ENCODE data around the gene VEGFB.
A peak's percentile ranks its signal among the peaks of the same experiment; 100 is the strongest.

The VEGFB gene

GRCh38 chr11:64238999-64239398, 4.6 kb downstream of the VEGFB start:
- peaks cover 8 to 12% of the 10 kb centered on the region in 2 donors for H3K36me3 ChIP-seq (ENCODE audit: control insufficient read depth in 2 of 2, insufficient read depth in 2 of 2, low read length in 2 of 2)
- H3K4me1 ChIP-seq (ENCODE audit: control insufficient read depth in 2 of 2, insufficient read depth in 2 of 2, low read length in 2 of 2), result peaks cover 58 to 61% of the 10 kb centered on the region in 2 donors
- H3K27me3 ChIP-seq (ENCODE audit: control insufficient read depth in 2 of 2, insufficient read depth in 2 of 2, low read length in 2 of 2), result no peaks in the 10 kb centered on the region
- no peaks in the 10 kb centered on the region for H3K9me3 ChIP-seq (ENCODE audit: control insufficient read depth in 2 of 2, low read length in 2 of 2)
- H3K4me3 ChIP-seq (ENCODE audit: low read length in 2 of 2), result no peak overlapping the region
- peak overlapping the region; percentile 82 to 100 for H3K27ac ChIP-seq (ENCODE audit: low read depth in 2 of 2, low read length in 2 of 2)
- H3K9ac ChIP-seq (ENCODE audit: low read depth in 1 of 2, low read length in 2 of 2), result peak overlapping the region; percentile 2 to 67

DNA sequence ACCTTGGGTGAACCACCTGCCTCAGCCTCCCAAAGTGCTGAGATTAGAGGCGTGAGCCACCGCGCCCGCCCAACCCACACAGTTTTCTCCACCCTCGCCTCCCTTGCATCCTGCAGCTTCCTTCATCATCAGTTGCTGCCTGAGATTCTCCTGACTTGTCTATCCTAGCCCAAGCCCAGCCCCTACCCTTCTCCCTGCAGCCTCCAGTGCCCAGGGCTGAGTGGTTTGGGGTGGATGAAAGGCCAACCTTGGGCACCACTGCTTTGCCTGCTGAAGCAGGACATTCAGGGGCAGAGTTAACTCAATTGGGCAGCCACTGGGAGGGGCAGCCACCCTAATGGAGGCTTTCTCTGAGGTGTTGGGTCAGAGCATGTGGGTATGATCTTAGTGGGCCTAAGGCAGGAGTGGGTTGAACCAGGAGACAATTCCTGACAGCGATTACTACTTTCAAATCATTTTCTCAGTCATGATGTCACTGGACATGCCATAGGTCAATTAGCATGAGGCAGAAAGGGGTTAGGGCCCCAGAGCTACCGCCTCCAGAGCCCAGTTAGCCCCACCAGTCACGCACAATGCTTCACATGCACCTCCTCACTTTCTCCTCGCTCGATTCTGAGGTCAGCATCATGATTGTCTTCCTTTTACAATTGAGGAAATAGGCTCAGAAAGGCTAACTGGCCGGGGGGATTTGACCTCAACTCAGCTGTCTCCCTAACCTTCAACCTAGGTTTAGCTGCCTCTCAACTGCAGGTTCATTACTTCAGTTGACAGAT, 5.5 kb downstream of the VEGFB start:
- Histone ChIP-seq H3K9me3 (ENCODE audit: control insufficient read depth in 2 of 2, low read length in 2 of 2) (no peaks in the 10 kb centered on the region), H3K9ac (ENCODE audit: low read depth in 1 of 2, low read length in 2 of 2) (peak overlapping the region; percentile 94 to 99), H3K27me3 (ENCODE audit: control insufficient read depth in 2 of 2, insufficient read depth in 2 of 2, low read length in 2 of 2) (no peaks in the 10 kb centered on the region), H3K36me3 (ENCODE audit: control insufficient read depth in 2 of 2, insufficient read depth in 2 of 2, low read length in 2 of 2) (peaks cover 8 to 12% of the 10 kb centered on the region in 2 donors), H3K27ac (ENCODE audit: low read depth in 2 of 2, low read length in 2 of 2) (peak overlapping the region; percentile 100), H3K4me1 (ENCODE audit: control insufficient read depth in 2 of 2, insufficient read depth in 2 of 2, low read length in 2 of 2) (peaks cover 58 to 60% of the 10 kb centered on the region in 2 donors), H3K4me3 (ENCODE audit: low read length in 2 of 2) (peak overlapping the region; percentile 79 to 83)

DNA sequence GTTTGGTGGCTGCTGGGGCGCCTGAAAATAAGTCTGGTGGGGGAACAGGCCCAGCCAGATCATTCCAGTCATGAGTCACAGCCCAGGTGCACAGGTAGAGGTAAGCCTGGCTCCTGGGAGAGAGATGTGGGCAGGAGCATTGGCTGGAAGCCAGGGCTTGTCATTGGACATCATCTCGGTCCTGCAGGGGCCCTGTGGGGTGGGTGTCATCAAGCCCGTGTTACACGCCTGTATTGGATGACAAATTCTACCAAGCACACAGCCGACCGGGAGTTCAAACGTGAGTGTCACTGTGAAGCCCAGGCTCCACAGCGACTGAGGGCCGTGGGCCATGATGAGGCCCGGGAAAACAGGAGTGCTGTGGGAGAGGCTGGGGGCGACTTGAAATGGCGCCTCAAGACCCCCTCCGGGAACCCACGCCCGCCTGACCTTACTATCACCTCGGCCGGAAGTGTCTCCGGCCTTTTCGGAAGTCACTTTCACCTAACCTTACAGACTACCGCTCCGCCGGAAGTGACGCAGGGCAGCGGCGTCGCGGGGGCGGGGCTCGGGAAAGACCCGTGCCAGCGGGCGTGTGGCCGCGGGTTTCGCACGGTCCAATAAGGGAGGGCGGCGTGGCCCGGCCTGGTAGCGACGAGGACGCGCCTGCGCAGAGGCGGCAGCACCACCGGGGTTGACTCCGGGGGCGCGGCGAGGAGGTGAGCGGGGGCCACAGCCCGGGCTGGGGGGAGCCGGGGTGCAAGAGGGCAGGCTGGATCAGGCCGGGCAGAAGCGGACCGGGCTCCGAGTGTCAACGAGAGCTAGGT, 6.3 kb downstream of the VEGFB start, which contains the start of gene FKBP2:
TSS of gene FKBP2 (plus strand) at position 661 of the 806 bp plus-strand sequence. CDS start 1,293 bp downstream, outside the sequence.
- peak within 1 kb of the TSS; percentile 83 to 86 for H3K4me3 ChIP-seq (ENCODE audit: low read length in 2 of 2)
- peaks cover 8 to 12% of the 10 kb centered on the region in 2 donors for H3K36me3 ChIP-seq (ENCODE audit: control insufficient read depth in 2 of 2, insufficient read depth in 2 of 2, low read length in 2 of 2)
- H3K4me1 ChIP-seq (ENCODE audit: control insufficient read depth in 2 of 2, insufficient read depth in 2 of 2, low read length in 2 of 2), result peaks cover 58 to 60% of the 10 kb centered on the region in 2 donors
- H3K9ac ChIP-seq (ENCODE audit: low read depth in 1 of 2, low read length in 2 of 2), result peak within 1 kb of the TSS; percentile 94 to 99
- H3K27ac ChIP-seq (ENCODE audit: low read depth in 2 of 2, low read length in 2 of 2), result peak within 1 kb of the TSS; percentile 100
- H3K27me3 ChIP-seq (ENCODE audit: control insufficient read depth in 2 of 2, insufficient read depth in 2 of 2, low read length in 2 of 2), result no peaks in the 10 kb centered on the region
- no peaks in the 10 kb centered on the region for H3K9me3 ChIP-seq (ENCODE audit: control insufficient read depth in 2 of 2, low read length in 2 of 2)

GRCh38 chr11:64241241-64241490, 6.8 kb downstream of the VEGFB start:
- Histone ChIP-seq H3K4me3 (ENCODE audit: low read length in 2 of 2) (peak overlapping the region; percentile 83 to 86), H3K9ac (ENCODE audit: low read depth in 1 of 2, low read length in 2 of 2) (peak overlapping the region; percentile 79 to 99), H3K9me3 (ENCODE audit: control insufficient read depth in 2 of 2, low read length in 2 of 2) (no peaks in the 10 kb centered on the region), H3K27ac (ENCODE audit: low read depth in 2 of 2, low read length in 2 of 2) (peak overlapping the region; percentile 100), H3K4me1 (ENCODE audit: control insufficient read depth in 2 of 2, insufficient read depth in 2 of 2, low read length in 2 of 2) (peaks cover 57 to 61% of the 10 kb centered on the region in 2 donors), H3K36me3 (ENCODE audit: control insufficient read depth in 2 of 2, insufficient read depth in 2 of 2, low read length in 2 of 2) (peaks cover 8 to 12% of the 10 kb centered on the region in 2 donors), H3K27me3 (ENCODE audit: control insufficient read depth in 2 of 2, insufficient read depth in 2 of 2, low read length in 2 of 2) (no peaks in the 10 kb centered on the region)

DNA sequence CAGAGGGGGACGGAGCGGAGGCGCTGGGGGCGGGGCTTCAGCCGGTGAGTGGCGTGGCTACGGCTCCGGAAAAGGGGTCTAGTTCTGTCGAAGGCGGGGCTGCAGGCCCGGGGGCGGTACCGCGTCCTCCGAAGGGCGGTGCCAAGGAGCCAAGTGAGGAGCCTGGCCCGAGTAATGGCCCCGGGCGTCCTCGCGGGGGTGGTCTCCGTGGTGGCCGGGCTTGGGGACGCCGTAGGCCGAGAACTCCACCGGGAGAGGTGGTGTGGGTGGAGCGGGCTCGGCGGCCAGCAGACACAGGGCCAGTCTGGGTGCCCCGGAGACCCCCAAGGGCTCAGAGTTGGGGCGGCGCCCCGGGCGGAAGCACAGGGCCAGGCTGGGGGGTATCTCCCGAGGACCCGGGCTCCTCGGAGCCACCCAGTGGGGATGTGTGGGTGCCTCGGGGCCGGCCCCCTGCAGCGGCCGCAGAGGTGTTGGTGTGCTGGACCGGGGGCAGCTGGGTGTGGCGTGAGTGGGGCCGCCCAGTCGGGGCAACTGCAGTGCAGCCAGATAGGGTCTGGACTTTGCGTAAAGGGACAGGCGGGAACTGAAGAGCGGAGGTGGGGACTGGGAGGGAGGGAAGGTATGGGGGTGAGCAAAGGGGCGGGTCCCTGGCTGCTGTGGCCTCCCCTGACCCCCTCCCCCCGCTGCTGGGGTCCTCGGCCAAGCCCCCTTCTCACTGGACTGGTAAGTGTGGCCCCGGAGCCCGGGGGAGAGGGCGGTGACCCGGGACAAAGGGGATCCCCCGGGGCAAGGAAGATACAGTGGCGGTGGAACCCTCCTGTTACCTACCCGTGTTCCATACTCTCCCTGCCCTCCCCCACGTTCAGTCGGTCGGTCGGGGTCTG, 7.3 kb downstream of the VEGFB start:
- H3K9me3 ChIP-seq (ENCODE audit: control insufficient read depth in 2 of 2, low read length in 2 of 2), result no peaks in the 10 kb centered on the region
- H3K27me3 ChIP-seq (ENCODE audit: control insufficient read depth in 2 of 2, insufficient read depth in 2 of 2, low read length in 2 of 2), result no peaks in the 10 kb centered on the region
- peaks cover 8 to 12% of the 10 kb centered on the region in 2 donors for H3K36me3 ChIP-seq (ENCODE audit: control insufficient read depth in 2 of 2, insufficient read depth in 2 of 2, low read length in 2 of 2)
- peak overlapping the region; percentile 83 to 96 for H3K9ac ChIP-seq (ENCODE audit: low read depth in 1 of 2, low read length in 2 of 2)
- peak overlapping the region; percentile 91 to 100 for H3K27ac ChIP-seq (ENCODE audit: low read depth in 2 of 2, low read length in 2 of 2)
- peak overlapping the region; percentile 75 to 86 for H3K4me3 ChIP-seq (ENCODE audit: low read length in 2 of 2)
- peaks cover 56 to 61% of the 10 kb centered on the region in 2 donors for H3K4me1 ChIP-seq (ENCODE audit: control insufficient read depth in 2 of 2, insufficient read depth in 2 of 2, low read length in 2 of 2)

DNA sequence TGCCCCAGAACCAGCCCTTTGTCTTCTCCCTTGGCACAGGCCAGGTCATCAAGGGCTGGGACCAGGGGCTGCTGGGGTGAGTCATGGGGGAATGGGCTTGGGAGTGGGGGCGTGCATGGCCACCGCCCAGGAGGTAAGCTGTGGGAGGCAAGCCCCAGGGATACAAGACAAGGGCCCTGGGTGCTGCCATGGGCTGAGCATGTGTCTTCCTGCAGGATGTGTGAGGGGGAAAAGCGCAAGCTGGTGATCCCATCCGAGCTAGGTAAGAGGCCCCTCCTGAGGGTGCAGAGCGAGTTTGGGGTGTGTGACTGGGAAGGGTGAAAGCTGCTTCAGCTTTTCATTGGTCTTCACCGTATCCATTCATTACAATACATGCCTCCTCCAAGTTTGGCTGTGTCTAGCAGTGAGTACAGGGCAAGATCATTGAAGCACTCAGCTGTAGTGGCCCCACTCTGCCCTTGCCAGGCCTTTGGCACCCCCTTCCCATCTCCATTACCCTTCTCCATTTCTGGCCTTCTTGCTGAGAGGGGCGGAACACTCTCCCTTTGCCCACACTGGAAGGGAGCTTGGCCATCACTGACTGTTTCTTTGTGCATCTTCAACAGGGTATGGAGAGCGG, 9.0 kb downstream of the VEGFB start:
- peaks cover 7 to 8% of the 10 kb centered on the region in 2 donors for H3K36me3 ChIP-seq (ENCODE audit: control insufficient read depth in 2 of 2, insufficient read depth in 2 of 2, low read length in 2 of 2)
- H3K4me3 ChIP-seq (ENCODE audit: low read length in 2 of 2), result peak overlapping the region; percentile 15 to 86
- peak overlapping the region; percentile 63 to 96 for H3K9ac ChIP-seq (ENCODE audit: low read depth in 1 of 2, low read length in 2 of 2)
- peaks cover 52 to 57% of the 10 kb centered on the region in 2 donors for H3K4me1 ChIP-seq (ENCODE audit: control insufficient read depth in 2 of 2, insufficient read depth in 2 of 2, low read length in 2 of 2)
- H3K27ac ChIP-seq (ENCODE audit: low read depth in 2 of 2, low read length in 2 of 2), result peak overlapping the region; percentile 91 to 100
- H3K27me3 ChIP-seq (ENCODE audit: control insufficient read depth in 2 of 2, insufficient read depth in 2 of 2, low read length in 2 of 2), result no peaks in the 10 kb centered on the region
- no peaks in the 10 kb centered on the region for H3K9me3 ChIP-seq (ENCODE audit: control insufficient read depth in 2 of 2, low read length in 2 of 2)

GRCh38 chr11:64244107-64244506, 9.7 kb downstream of the VEGFB start:
- peaks cover 44 to 50% of the 10 kb centered on the region in 2 donors for H3K4me1 ChIP-seq (ENCODE audit: control insufficient read depth in 2 of 2, insufficient read depth in 2 of 2, low read length in 2 of 2)
- H3K27ac ChIP-seq (ENCODE audit: low read depth in 2 of 2, low read length in 2 of 2), result no peak overlapping the region
- no peaks in the 10 kb centered on the region for H3K9me3 ChIP-seq (ENCODE audit: control insufficient read depth in 2 of 2, low read length in 2 of 2)
- H3K27me3 ChIP-seq (ENCODE audit: control insufficient read depth in 2 of 2, insufficient read depth in 2 of 2, low read length in 2 of 2), result no peaks in the 10 kb centered on the region
- H3K36me3 ChIP-seq (ENCODE audit: control insufficient read depth in 2 of 2, insufficient read depth in 2 of 2, low read length in 2 of 2), result peaks cover 7 to 8% of the 10 kb centered on the region in 2 donors
- H3K9ac ChIP-seq (ENCODE audit: low read depth in 1 of 2, low read length in 2 of 2), result no peak overlapping the region
- H3K4me3 ChIP-seq (ENCODE audit: low read length in 2 of 2), result no peak overlapping the region

- no peaks in the 10 kb centered on the region for H3K9me3 ChIP-seq (ENCODE audit: control insufficient read depth in 2 of 2, low read length in 2 of 2)
- H3K4me3 ChIP-seq (ENCODE audit: low read length in 2 of 2), result peak overlapping the region; percentile 91
- peak overlapping the region; percentile 84 for H3K9ac ChIP-seq (ENCODE audit: low read depth in 1 of 2, low read length in 2 of 2)
- no peaks in the 10 kb centered on the region for H3K27me3 ChIP-seq (ENCODE audit: control insufficient read depth in 2 of 2, insufficient read depth in 2 of 2, low read length in 2 of 2)
- peak overlapping the region; percentile 93 for H3K27ac ChIP-seq (ENCODE audit: low read depth in 2 of 2, low read length in 2 of 2)
- H3K36me3 ChIP-seq (ENCODE audit: control insufficient read depth in 2 of 2, insufficient read depth in 2 of 2, low read length in 2 of 2), result peaks cover 7 to 8% of the 10 kb centered on the region in 2 donors
- H3K4me1 ChIP-seq (ENCODE audit: control insufficient read depth in 2 of 2, insufficient read depth in 2 of 2, low read length in 2 of 2), result peaks cover 37 to 43% of the 10 kb centered on the region in 2 donors
Observed at GRCh38 chr11:64244966-64245365, 10.6 kb downstream of the VEGFB start.

DNA sequence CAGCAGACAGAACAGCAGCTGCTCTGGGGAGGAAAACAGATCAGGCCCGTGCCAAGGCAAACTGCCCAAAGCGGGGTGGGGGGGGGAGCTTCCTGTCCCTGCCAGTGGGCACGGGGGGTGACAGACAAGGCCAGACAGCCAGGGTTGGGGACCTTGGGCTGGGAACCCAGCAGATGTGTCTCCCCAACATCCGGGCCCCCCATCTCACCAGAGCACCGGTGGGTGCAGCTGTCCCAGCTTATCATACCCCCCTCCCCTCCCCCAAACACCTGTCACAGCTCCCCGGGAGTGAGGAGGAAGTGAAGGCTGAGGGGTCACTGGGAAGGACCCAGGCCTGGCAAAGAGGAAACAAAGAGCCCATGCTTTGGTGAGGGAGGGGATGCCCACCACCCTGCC, 11.0 kb downstream of the VEGFB start:
- H3K36me3 ChIP-seq (ENCODE audit: control insufficient read depth in 2 of 2, insufficient read depth in 2 of 2, low read length in 2 of 2), result peaks cover 7 to 8% of the 10 kb centered on the region in 2 donors
- peak overlapping the region; percentile 84 for H3K9ac ChIP-seq (ENCODE audit: low read depth in 1 of 2, low read length in 2 of 2)
- peak overlapping the region; percentile 93 for H3K27ac ChIP-seq (ENCODE audit: low read depth in 2 of 2, low read length in 2 of 2)
- no peaks in the 10 kb centered on the region for H3K27me3 ChIP-seq (ENCODE audit: control insufficient read depth in 2 of 2, insufficient read depth in 2 of 2, low read length in 2 of 2)
- H3K4me3 ChIP-seq (ENCODE audit: low read length in 2 of 2), result peak overlapping the region; percentile 91
- no peaks in the 10 kb centered on the region for H3K9me3 ChIP-seq (ENCODE audit: control insufficient read depth in 2 of 2, low read length in 2 of 2)
- H3K4me1 ChIP-seq (ENCODE audit: control insufficient read depth in 2 of 2, insufficient read depth in 2 of 2, low read length in 2 of 2), result peaks cover 32 to 39% of the 10 kb centered on the region in 2 donors

Data from mucosa of rectum (tissue), 2 donors.